Upper lobe of right lung (tissue), 1 donor: Measurements from ENCODE around the gene ATAT1. TPM values are rescaled to one million over a fixed set of nuclear protein-coding genes. Genes with fewer than 3 reads are reported as not detected.

Experiments used
- ATAC-seq: fragments of 200-7000 bp; cut with Tn5 transposase; one replicate; pipeline ENCODE4 v1.9.1; 2020; ENCODE audit warnings: mild to moderate bottlenecking, moderate library complexity
- DNase-seq: peaks from one replicate; pipeline ENCODE4 v3.0.0-alpha.2; 2020
- H3K27ac ChIP-seq: fragments of 200-600 bp; one replicate; pipeline ENCODE4 v1.8.0; 2022
- H3K27me3 ChIP-seq: fragments of 200-600 bp; one replicate; pipeline ENCODE4 v1.8.0; 2022; ENCODE audit warnings: mild to moderate bottlenecking
- H3K36me3 ChIP-seq: fragments of 200-600 bp; one replicate; pipeline ENCODE4 v1.8.0; 2022
- H3K4me1 ChIP-seq: fragments of 200-600 bp; one replicate; pipeline ENCODE4 v1.8.0; 2022
- H3K4me3 ChIP-seq: fragments of 200-600 bp; one replicate; pipeline ENCODE4 v1.8.0; 2022; ENCODE audit warnings: mild to moderate bottlenecking
- H3K9me3 ChIP-seq: fragments of 200-600 bp; one replicate; pipeline ENCODE4 v1.8.0; 2022
- intact Hi-C: fragments of 100-400 bp; cut with DNase I; formaldehyde crosslinking; loops from one replicate; pipeline ENCODE4 v1.11.0; 2022
- total RNA-seq: library from RNA; stranded (reverse); fragmentation: NEBNext Ultra II Directional; extraction: Animal tissue kit (Norgen Biotek cat#: 25700); gene quantifications from one replicate; pipeline ENCODE4 v1.2.1, GENCODE V29; 2021
- TF ChIP-seq, protein P1 (sequence below): fragments of 200-600 bp; IDR thresholded peaks from one replicate; pipeline ENCODE4 v1.8.0; 2022; ENCODE audit warnings: antibody characterized with exemption
- donor health status: DM: no; HTN: yes; CAD: no; lungs with severe emphysema.

Gene ATAT1
- total RNA-seq, 1 donor from 2014 or later, result 7.8 TPM

- Histone ChIP-seq H3K4me3 (no peak overlapping the region), H3K27ac (no peak overlapping the region), H3K9me3 (no peaks in the 10 kb centered on the region), H3K4me1 (peaks cover 30% of the 10 kb centered on the region), H3K36me3 (peaks cover 39% of the 10 kb centered on the region), H3K27me3 (no peaks in the 10 kb centered on the region)
- ATAC-seq, result no peak
- intact Hi-C loops, result no loop called here
- TF ChIP-seq, protein P1, sequence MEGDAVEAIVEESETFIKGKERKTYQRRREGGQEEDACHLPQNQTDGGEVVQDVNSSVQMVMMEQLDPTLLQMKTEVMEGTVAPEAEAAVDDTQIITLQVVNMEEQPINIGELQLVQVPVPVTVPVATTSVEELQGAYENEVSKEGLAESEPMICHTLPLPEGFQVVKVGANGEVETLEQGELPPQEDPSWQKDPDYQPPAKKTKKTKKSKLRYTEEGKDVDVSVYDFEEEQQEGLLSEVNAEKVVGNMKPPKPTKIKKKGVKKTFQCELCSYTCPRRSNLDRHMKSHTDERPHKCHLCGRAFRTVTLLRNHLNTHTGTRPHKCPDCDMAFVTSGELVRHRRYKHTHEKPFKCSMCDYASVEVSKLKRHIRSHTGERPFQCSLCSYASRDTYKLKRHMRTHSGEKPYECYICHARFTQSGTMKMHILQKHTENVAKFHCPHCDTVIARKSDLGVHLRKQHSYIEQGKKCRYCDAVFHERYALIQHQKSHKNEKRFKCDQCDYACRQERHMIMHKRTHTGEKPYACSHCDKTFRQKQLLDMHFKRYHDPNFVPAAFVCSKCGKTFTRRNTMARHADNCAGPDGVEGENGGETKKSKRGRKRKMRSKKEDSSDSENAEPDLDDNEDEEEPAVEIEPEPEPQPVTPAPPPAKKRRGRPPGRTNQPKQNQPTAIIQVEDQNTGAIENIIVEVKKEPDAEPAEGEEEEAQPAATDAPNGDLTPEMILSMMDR, result no peak
- DNase-seq, result no peak
Observed at GRCh38 chr6:30611150-30611855, 15.4 kb upstream of the ATAT1 start.

- H3K4me1 ChIP-seq, result peaks cover 30% of the 10 kb centered on the region
- H3K27ac ChIP-seq, result no peak overlapping the region
Observed at GRCh38 chr6:30611856-30612194, 14.8 kb upstream of the ATAT1 start.

GRCh38 chr6:30612213-30612612 is 14.5 kb upstream of the ATAT1 start:
- ATAC-seq, result no peak
- Histone ChIP-seq H3K27me3 (no peaks in the 10 kb centered on the region), H3K4me1 (peaks cover 30% of the 10 kb centered on the region), H3K27ac (peak overlapping the region; percentile 20), H3K9me3 (no peaks in the 10 kb centered on the region), H3K36me3 (peaks cover 37% of the 10 kb centered on the region), H3K4me3 (no peak overlapping the region)
- TF ChIP-seq, protein P1, result peak; percentile 41
- intact Hi-C loops, result no loop called here
- DNase-seq, result no peak

More at GRCh38 chr6:30611856-30612194, 14.8 kb upstream of the ATAT1 start:
- no peaks in the 10 kb centered on the region for H3K27me3 ChIP-seq
- no peaks in the 10 kb centered on the region for H3K9me3 ChIP-seq
- TF ChIP-seq, protein P1, result no peak
- DNase-seq, result no peak
- intact Hi-C loops, result no loop called here
- no peak overlapping the region for H3K4me3 ChIP-seq
- no peak for ATAC-seq
- H3K36me3 ChIP-seq, result peaks cover 39% of the 10 kb centered on the region

DNA sequence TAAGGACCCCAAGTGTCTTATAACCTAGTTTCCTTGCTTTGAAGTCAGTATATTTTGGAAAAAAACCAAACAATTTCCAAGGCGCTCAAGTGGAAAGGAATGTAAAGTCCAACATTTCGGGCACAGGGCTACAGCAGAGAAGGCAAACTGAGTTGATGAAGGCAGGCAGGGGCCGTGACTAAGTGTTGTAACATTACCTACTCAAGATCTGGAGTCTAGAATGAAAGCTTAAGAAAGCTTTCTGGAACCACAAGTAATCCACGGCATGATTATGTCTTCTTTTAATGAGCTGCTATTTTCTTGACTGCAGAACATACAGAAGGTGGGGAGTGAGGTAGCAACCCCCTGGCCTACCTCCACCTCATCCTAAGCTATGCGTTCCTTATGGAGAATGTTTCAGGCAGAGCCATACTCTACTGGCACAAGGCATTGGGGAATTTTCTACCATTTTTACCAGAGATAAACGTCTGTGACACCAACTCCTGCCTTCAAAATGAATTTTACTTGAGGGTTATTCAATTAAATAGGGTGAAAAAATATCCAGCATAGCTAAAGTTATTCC is 13.9 kb upstream of the ATAT1 start:
- peaks cover 31% of the 10 kb centered on the region for H3K36me3 ChIP-seq
- ATAC-seq, result no peak
- peak overlapping the region; percentile 20 for H3K27ac ChIP-seq
- TF ChIP-seq, protein P1, result no peak
- intact Hi-C loops, result no loop called here
- no peak for DNase-seq
- peaks cover 30% of the 10 kb centered on the region for H3K4me1 ChIP-seq
- H3K27me3 ChIP-seq, result no peaks in the 10 kb centered on the region
- H3K9me3 ChIP-seq, result no peaks in the 10 kb centered on the region
- no peak overlapping the region for H3K4me3 ChIP-seq

DNA sequence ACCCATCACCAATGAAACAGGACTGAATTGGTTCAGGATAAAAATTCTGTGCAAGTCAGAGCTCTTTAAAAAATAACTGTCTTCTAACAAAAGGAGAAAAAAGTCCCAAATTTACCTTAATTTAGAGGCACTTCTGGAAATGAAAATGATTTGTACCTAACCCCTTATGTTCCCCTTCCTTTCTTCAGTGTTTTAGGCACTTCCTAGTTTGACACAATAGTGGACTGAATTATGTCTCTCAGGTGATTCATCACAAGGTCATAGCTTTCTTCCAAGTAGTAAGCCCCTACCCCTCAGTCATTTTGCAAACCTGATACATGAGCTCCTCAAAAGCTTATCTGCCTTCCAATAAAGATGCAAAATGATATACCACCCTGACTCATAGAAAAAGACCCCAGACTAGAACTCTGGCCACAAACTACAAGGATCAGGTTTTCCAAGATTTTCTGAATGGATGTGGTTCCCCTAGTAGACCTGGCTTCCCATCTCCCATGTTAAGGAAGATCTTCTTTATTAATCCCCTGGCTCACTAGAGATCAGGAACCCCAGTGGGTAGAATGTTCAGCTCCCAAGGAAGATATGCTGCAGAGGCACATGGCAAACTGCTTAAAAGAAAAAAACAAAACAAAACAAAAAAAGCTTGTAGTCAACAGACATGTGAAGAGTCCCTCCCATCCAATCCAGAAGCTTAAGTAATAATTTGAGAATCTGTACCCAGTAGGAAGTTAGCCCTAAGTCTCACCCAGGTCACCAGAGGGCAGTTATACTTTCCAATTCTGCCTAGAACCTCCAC is 13.2 kb upstream of the ATAT1 start:
- H3K36me3 ChIP-seq, result peaks cover 24% of the 10 kb centered on the region
- H3K27ac ChIP-seq, result peak overlapping the region; percentile 99
- H3K27me3 ChIP-seq, result no peaks in the 10 kb centered on the region
- ATAC-seq (no peak), DNase-seq (no peak)
- H3K4me1 ChIP-seq, result peaks cover 32% of the 10 kb centered on the region
- intact Hi-C loops, result no loop called here
- no peaks in the 10 kb centered on the region for H3K9me3 ChIP-seq
- peak overlapping the region; percentile 70 for H3K4me3 ChIP-seq
- TF ChIP-seq, protein P1, result no peak
